ENCODE results near the gene SLC9B2.

SLC9B2 gene

GRCh38 chr4:103076747-103077347, at the start of gene SLC9B2:
SLC9B2 (minus strand) TSS chr4:103076761; CDS start chr4:103067550, 9,211 bp downstream.
- peak in 1 of 2 experiments; percentile 6 for DNase-seq

GRCh38 chr4:103126126-103126525, 49.6 kb upstream of the SLC9B2 start:
- no peak for DNase-seq

GRCh38 chr4:103123114-103123513, 46.6 kb upstream of the SLC9B2 start:
- no peak for DNase-seq

GRCh38 chr4:103118166-103118565, 41.6 kb upstream of the SLC9B2 start:
- no peak for DNase-seq

GRCh38 chr4:103111598-103111997, 35.0 kb upstream of the SLC9B2 start:
- no peak for DNase-seq

- no peak for DNase-seq
These were observed 32.0 kb upstream of the SLC9B2 start for GRCh38 chr4:103108542-103108941.

- DNase-seq = no peak
These were observed 29.2 kb upstream of the SLC9B2 start for GRCh38 chr4:103105558-103106356.

- no peak for DNase-seq
These were observed 28.3 kb upstream of the SLC9B2 start for GRCh38 chr4:103104886-103105285.

GRCh38 chr4:103100691-103101090, 24.1 kb upstream of the SLC9B2 start:
- DNase-seq = no peak

- DNase-seq = peak in 1 of 2 experiments; percentile 27
These were observed 23.3 kb upstream of the SLC9B2 start, which contains the start of gene BDH2 for GRCh38 chr4:103099691-103100392. BDH2 (minus strand) TSS chr4:103099834; CDS start chr4:103096254, 3,580 bp downstream.

GRCh38 chr4:103098756-103099440, 22.3 kb upstream of the SLC9B2 start:
- no peak for DNase-seq

- no peak for DNase-seq
These were observed 21.8 kb upstream of the SLC9B2 start for GRCh38 chr4:103098341-103098740.

GRCh38 chr4:103097112-103097511, 20.6 kb upstream of the SLC9B2 start:
- no peak for DNase-seq

GRCh38 chr4:103095080-103095479, 18.5 kb upstream of the SLC9B2 start:
- no peak for DNase-seq

- no peak for DNase-seq
These were observed 15.7 kb upstream of the SLC9B2 start for GRCh38 chr4:103092245-103092644.

- peak; percentile 6 to 11 for DNase-seq
These were observed 15.2 kb upstream of the SLC9B2 start for GRCh38 chr4:103091601-103092223.

- no peak for DNase-seq
These were observed 12.9 kb upstream of the SLC9B2 start for GRCh38 chr4:103089481-103089880.

GRCh38 chr4:103086551-103086950, 10.0 kb upstream of the SLC9B2 start:
- no peak for DNase-seq

GRCh38 chr4:103085555-103086196, 9.1 kb upstream of the SLC9B2 start:
- DNase-seq = no peak

GRCh38 chr4:103079621-103080020, 3.1 kb upstream of the SLC9B2 start:
- no peak for DNase-seq

- peak; percentile 60 to 66 for DNase-seq
These were observed 441 bp downstream of the SLC9B2 start for GRCh38 chr4:103075894-103076746.
